ENCODE data around the gene FGD6.

GRCh38 chr12:95259368-95259767, 42.1 kb upstream of the FGD6 start:
- TF ChIP-seq MAX (IDR thresholded peaks at IDR 0.05) (no peak), CTCF (IDR thresholded peaks at IDR 0.05) (no peak), EP300 (IDR thresholded peaks at IDR 0.05) (no peak), MAZ (IDR thresholded peaks at IDR 0.05; ENCODE audit: borderline replicate concordance, low read depth, low read length) (no peak), SMC3 (IDR thresholded peaks at IDR 0.05) (no peak), RNF2 (IDR thresholded peaks at IDR 0.05; ENCODE audit: borderline replicate concordance, low read depth) (no peak)
- TF ChIP-seq, protein P1, sequence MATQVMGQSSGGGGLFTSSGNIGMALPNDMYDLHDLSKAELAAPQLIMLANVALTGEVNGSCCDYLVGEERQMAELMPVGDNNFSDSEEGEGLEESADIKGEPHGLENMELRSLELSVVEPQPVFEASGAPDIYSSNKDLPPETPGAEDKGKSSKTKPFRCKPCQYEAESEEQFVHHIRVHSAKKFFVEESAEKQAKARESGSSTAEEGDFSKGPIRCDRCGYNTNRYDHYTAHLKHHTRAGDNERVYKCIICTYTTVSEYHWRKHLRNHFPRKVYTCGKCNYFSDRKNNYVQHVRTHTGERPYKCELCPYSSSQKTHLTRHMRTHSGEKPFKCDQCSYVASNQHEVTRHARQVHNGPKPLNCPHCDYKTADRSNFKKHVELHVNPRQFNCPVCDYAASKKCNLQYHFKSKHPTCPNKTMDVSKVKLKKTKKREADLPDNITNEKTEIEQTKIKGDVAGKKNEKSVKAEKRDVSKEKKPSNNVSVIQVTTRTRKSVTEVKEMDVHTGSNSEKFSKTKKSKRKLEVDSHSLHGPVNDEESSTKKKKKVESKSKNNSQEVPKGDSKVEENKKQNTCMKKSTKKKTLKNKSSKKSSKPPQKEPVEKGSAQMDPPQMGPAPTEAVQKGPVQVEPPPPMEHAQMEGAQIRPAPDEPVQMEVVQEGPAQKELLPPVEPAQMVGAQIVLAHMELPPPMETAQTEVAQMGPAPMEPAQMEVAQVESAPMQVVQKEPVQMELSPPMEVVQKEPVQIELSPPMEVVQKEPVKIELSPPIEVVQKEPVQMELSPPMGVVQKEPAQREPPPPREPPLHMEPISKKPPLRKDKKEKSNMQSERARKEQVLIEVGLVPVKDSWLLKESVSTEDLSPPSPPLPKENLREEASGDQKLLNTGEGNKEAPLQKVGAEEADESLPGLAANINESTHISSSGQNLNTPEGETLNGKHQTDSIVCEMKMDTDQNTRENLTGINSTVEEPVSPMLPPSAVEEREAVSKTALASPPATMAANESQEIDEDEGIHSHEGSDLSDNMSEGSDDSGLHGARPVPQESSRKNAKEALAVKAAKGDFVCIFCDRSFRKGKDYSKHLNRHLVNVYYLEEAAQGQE (IDR thresholded peaks at IDR 0.05): no peak
- TF ChIP-seq, protein P2, sequence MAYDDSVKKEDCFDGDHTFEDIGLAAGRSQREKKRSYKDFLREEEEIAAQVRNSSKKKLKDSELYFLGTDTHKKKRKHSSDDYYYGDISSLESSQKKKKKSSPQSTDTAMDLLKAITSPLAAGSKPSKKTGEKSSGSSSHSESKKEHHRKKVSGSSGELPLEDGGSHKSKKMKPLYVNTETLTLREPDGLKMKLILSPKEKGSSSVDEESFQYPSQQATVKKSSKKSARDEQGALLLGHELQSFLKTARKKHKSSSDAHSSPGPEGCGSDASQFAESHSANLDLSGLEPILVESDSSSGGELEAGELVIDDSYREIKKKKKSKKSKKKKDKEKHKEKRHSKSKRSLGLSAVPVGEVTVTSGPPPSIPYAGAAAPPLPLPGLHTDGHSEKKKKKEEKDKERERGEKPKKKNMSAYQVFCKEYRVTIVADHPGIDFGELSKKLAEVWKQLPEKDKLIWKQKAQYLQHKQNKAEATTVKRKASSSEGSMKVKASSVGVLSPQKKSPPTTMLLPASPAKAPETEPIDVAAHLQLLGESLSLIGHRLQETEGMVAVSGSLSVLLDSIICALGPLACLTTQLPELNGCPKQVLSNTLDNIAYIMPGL (CRISPR knock-in tag; IDR thresholded peaks at IDR 0.05; ENCODE audit: borderline replicate concordance): no peak
- TF ChIP-seq, protein P3, sequence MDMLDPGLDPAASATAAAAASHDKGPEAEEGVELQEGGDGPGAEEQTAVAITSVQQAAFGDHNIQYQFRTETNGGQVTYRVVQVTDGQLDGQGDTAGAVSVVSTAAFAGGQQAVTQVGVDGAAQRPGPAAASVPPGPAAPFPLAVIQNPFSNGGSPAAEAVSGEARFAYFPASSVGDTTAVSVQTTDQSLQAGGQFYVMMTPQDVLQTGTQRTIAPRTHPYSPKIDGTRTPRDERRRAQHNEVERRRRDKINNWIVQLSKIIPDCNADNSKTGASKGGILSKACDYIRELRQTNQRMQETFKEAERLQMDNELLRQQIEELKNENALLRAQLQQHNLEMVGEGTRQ (IDR thresholded peaks at IDR 0.05): no peak
- TF ChIP-seq, protein P4, sequence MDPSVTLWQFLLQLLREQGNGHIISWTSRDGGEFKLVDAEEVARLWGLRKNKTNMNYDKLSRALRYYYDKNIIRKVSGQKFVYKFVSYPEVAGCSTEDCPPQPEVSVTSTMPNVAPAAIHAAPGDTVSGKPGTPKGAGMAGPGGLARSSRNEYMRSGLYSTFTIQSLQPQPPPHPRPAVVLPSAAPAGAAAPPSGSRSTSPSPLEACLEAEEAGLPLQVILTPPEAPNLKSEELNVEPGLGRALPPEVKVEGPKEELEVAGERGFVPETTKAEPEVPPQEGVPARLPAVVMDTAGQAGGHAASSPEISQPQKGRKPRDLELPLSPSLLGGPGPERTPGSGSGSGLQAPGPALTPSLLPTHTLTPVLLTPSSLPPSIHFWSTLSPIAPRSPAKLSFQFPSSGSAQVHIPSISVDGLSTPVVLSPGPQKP (IDR thresholded peaks at IDR 0.05; ENCODE audit: low read depth, low read length): no peak
